Activated naive CD4-positive, alpha-beta T cell treated with anti-CD3 and anti-CD28 coated beads, Interleukin-2, amount 50 U/mL, for 72 hours (primary cell): ENCODE results near the gene AJM1. TPM values are rescaled to one million over a fixed set of nuclear protein-coding genes. Genes with fewer than 3 reads are reported as not detected.

ENCODE experiments used
- ATAC-seq, 2 donors: fragments of 150-1000 bp; cut with Tn5 transposase; 2 replicates each; pipeline ENCODE4 v1.10.0; 2021; ENCODE audit warnings: mild to moderate bottlenecking in 2 of 2, moderate library complexity in 2 of 2
- DNase-seq, 2 donors: peaks; one replicate each; pipeline ENCODE4 v3.0.0; 2021 to 2022; ENCODE audit warnings: low spot score in 2 of 2
- H3K27ac Mint-ChIP-seq, 2 donors: one replicate each; pipeline ENCODE4 v1.8.0; 2022; ENCODE audit warnings: mild to moderate bottlenecking in 2 of 2, mixed read lengths in 2 of 2
- H3K36me3 Mint-ChIP-seq, 2 donors: one replicate each; pipeline ENCODE4 v1.8.0; 2022; ENCODE audit warnings: mixed read lengths in 2 of 2
- H3K9me3 Mint-ChIP-seq, 2 donors: one replicate each; pipeline ENCODE4 v1.8.0; 2022; ENCODE audit warnings: mixed read lengths in 2 of 2
- total RNA-seq, 2 donors: library from RNA; stranded (reverse); gene quantifications; one replicate each; pipeline ENCODE4 v1.2.3, GENCODE V29; 2022

The AJM1 gene
- total RNA-seq, 2 donors from 2014 or later = 3.7 to 6.7 TPM

GRCh38 chr9:136890661-136891060, 48.4 kb downstream of the AJM1 start:
- ATAC-seq (no peak), DNase-seq (no peak)
- H3K36me3 Mint-ChIP-seq = peaks cover 13 to 17% of the 10 kb centered on the region in 2 donors
- H3K27ac Mint-ChIP-seq = no peak overlapping the region
- H3K9me3 Mint-ChIP-seq = no peaks in the 10 kb centered on the region

Other genes starting within 250 kb of the AJM1 start
- 1 to 10 TPM in 1 of 2 donors, under 1 TPM in 1; 0.61 to 1.6 TPM for gene EGFL7, start 179.6 kb upstream of the AJM1 start, total RNA-seq
- gene AGPAT2, start 155.0 kb upstream of the AJM1 start, total RNA-seq = 10 to 100 TPM in 1 of 2 donors, 1 to 10 TPM in 1; 7.4 to 18.9 TPM
- under 1 TPM in 1 of 2 donors, not detected in 1; 0.37 TPM for gene DIPK1B, start 129.9 kb upstream of the AJM1 start, total RNA-seq
- 1 to 10 TPM in 1 of 2 donors, under 1 TPM in 1; 0.89 to 1.6 TPM for gene LCN10, start 99.5 kb upstream of the AJM1 start, total RNA-seq
- gene LCN6, start 94.0 kb upstream of the AJM1 start, total RNA-seq = not detected
- gene LCN8, start 84.2 kb upstream of the AJM1 start, total RNA-seq = not detected
- gene LCN15, start 78.0 kb upstream of the AJM1 start, total RNA-seq = not detected
- gene TMEM141, start 51.1 kb upstream of the AJM1 start, total RNA-seq = 10 to 100 TPM; 31.1 to 46.8 TPM
- 1 to 10 TPM in 1 of 2 donors, under 1 TPM in 1; 0.18 to 1.3 TPM for gene CCDC183, start 46.1 kb upstream of the AJM1 start, total RNA-seq
- 100 to 1,000 TPM in 1 of 2 donors, 10 to 100 TPM in 1; 79.3 to 101 TPM for gene RABL6, start 34.5 kb upstream of the AJM1 start, total RNA-seq
- 100 to 1,000 TPM; 129 to 167 TPM for gene PHPT1, start 6.9 kb downstream of the AJM1 start, total RNA-seq
- 10 to 100 TPM; 17.7 to 21.5 TPM for gene MAMDC4, start 9.9 kb downstream of the AJM1 start, total RNA-seq
- 100 to 1,000 TPM; 272 to 274 TPM for gene EDF1, start 23.8 kb downstream of the AJM1 start, total RNA-seq
- 10 to 100 TPM; 53.7 to 56.5 TPM for gene TRAF2, start 44.0 kb downstream of the AJM1 start, total RNA-seq
- gene FBXW5, start 102.3 kb downstream of the AJM1 start, total RNA-seq = 100 to 1,000 TPM in 1 of 2 donors, 10 to 100 TPM in 1; 66.9 to 107 TPM
- 1 to 10 TPM; 1.5 to 2.5 TPM for gene C8G, start 102.8 kb downstream of the AJM1 start, total RNA-seq
- gene LCN12, start 109.8 kb downstream of the AJM1 start, total RNA-seq = 1 to 10 TPM in 1 of 2 donors, under 1 TPM in 1; 0.64 to 2.0 TPM
- not detected for gene PTGDS, start 135.0 kb downstream of the AJM1 start, total RNA-seq
- not detected for gene LCNL1, start 140.5 kb downstream of the AJM1 start, total RNA-seq
- 10 to 100 TPM; 36.7 to 64.5 TPM for gene PAXX, start 149.9 kb downstream of the AJM1 start, total RNA-seq
- gene CLIC3, start 154.1 kb downstream of the AJM1 start, total RNA-seq = not detected
- 10 to 100 TPM; 17.8 to 21.9 TPM for gene ABCA2, start 185.8 kb downstream of the AJM1 start, total RNA-seq
- 1 to 10 TPM; 1.4 to 1.6 TPM for gene FUT7, start 189.6 kb downstream of the AJM1 start, total RNA-seq
- 10 to 100 TPM; 29.4 to 34.2 TPM for gene NPDC1, start 203.7 kb downstream of the AJM1 start, total RNA-seq
- under 1 TPM in 1 of 2 donors, not detected in 1; 0.27 TPM for gene ENTPD2, start 211.6 kb downstream of the AJM1 start, total RNA-seq
- gene SAPCD2, start 228.1 kb downstream of the AJM1 start, total RNA-seq = 10 to 100 TPM in 1 of 2 donors, 1 to 10 TPM in 1; 3.5 to 13.3 TPM
- 10 to 100 TPM in 1 of 2 donors, 1 to 10 TPM in 1; 7.5 to 28.2 TPM for gene UAP1L1, start 235.0 kb downstream of the AJM1 start, total RNA-seq
- gene MAN1B1, start 244.5 kb downstream of the AJM1 start, total RNA-seq = 10 to 100 TPM; 23.8 to 41.4 TPM